H9 (cell line): ENCODE results near the gene KRT77. TPM values are rescaled to one million over a fixed set of nuclear protein-coding genes. Genes with fewer than 3 reads are reported as not detected.
A peak's percentile ranks its signal among the peaks of the same experiment; 100 is the strongest.

Source experiments
- DNase-seq: peaks from one replicate; pipeline ENCODE4 v3.0.0-alpha.2; 2017
- H2AFZ ChIP-seq: one replicate; pipeline ENCODE4 v1.6.1; 2013; ENCODE audit warnings: mild to moderate bottlenecking, low read length, control low read depth, moderate library complexity
- H2AK5ac ChIP-seq: 2 replicates; pipeline ENCODE4 v1.6.1; 2013; ENCODE audit warnings: low read length, control low read depth, mixed read lengths; ENCODE audit not compliant: insufficient read length
- H2BK120ac ChIP-seq: one replicate; pipeline ENCODE4 v1.6.1; 2013; ENCODE audit warnings: low read depth, mild to moderate bottlenecking, low read length, control low read depth, inconsistent platforms; ENCODE audit not compliant: poor library complexity, severe bottlenecking
- H2BK12ac ChIP-seq: 2 replicates; pipeline ENCODE4 v1.6.1; 2013; ENCODE audit warnings: low read length, control low read depth, mixed read lengths, low read depth; ENCODE audit not compliant: insufficient read length
- H2BK15ac ChIP-seq: 2 replicates; pipeline ENCODE4 v1.6.1; 2013; ENCODE audit warnings: low read depth, low read length, control low read depth
- H2BK20ac ChIP-seq: one replicate; pipeline ENCODE4 v1.6.1; 2013; ENCODE audit warnings: low read depth, mild to moderate bottlenecking, low read length, control low read depth, inconsistent platforms; ENCODE audit not compliant: poor library complexity, severe bottlenecking
- H2BK5ac ChIP-seq: 2 replicates; pipeline ENCODE4 v1.6.1; 2013; ENCODE audit warnings: low read length, control low read depth, mixed read lengths; ENCODE audit not compliant: insufficient read length
- H3K14ac ChIP-seq: 2 replicates; pipeline ENCODE4 v1.6.1; 2013; ENCODE audit warnings: low read length, control low read depth; ENCODE audit not compliant: insufficient read depth
- H3K18ac ChIP-seq: 2 replicates; pipeline ENCODE4 v1.6.1; 2013; ENCODE audit warnings: low read depth, mild to moderate bottlenecking, mixed read lengths, low read length, control low read depth; ENCODE audit not compliant: insufficient read length
- H3K23ac ChIP-seq: 2 replicates; pipeline ENCODE4 v1.6.1; 2013; ENCODE audit warnings: low read length, control low read depth, mixed read lengths, low read depth; ENCODE audit not compliant: insufficient read length
- H3K23me2 ChIP-seq: 2 replicates; pipeline ENCODE4 v1.6.1; 2013; ENCODE audit warnings: low read depth, mild to moderate bottlenecking, mixed read lengths, low read length, control low read depth; ENCODE audit not compliant: insufficient read length, poor library complexity, severe bottlenecking
- H3K27ac ChIP-seq: 2 replicates; pipeline ENCODE4 v1.5.1; 2013; ENCODE audit warnings: low read length, control low read depth, mixed read lengths, low read depth; ENCODE audit not compliant: insufficient read length
- H3K27me3 ChIP-seq: 2 replicates; pipeline ENCODE4 v1.6.1; 2013; ENCODE audit warnings: low read length, control low read depth, inconsistent platforms; ENCODE audit not compliant: insufficient read depth
- H3K4ac ChIP-seq: 2 replicates; pipeline ENCODE4 v1.6.1; 2013; ENCODE audit warnings: low read depth, mild to moderate bottlenecking, control low read depth, inconsistent platforms, low read length, moderate library complexity
- H3K4me1 ChIP-seq: 2 replicates; pipeline ENCODE4 v1.6.1; 2013; ENCODE audit warnings: low read length, control low read depth, inconsistent platforms; ENCODE audit not compliant: insufficient read depth
- H3K4me2 ChIP-seq: 2 replicates; pipeline ENCODE4 v1.6.1; 2013; ENCODE audit warnings: low read length, control low read depth, mixed read lengths; ENCODE audit not compliant: insufficient read length, insufficient read depth
- H3K56ac ChIP-seq: 2 replicates; pipeline ENCODE4 v1.6.1; 2013; ENCODE audit warnings: low read depth, mild to moderate bottlenecking, mixed read lengths, low read length, control low read depth; ENCODE audit not compliant: insufficient read length
- H3K79me1 ChIP-seq: 2 replicates; pipeline ENCODE4 v1.6.1; 2013; ENCODE audit warnings: low read depth, mild to moderate bottlenecking, moderate library complexity, low read length, control low read depth, inconsistent platforms; ENCODE audit not compliant: insufficient read depth, poor library complexity, severe bottlenecking
- H3K79me2 ChIP-seq: 2 replicates; pipeline ENCODE4 v1.6.1; 2013; ENCODE audit warnings: low read length, control low read depth, inconsistent platforms; ENCODE audit not compliant: insufficient read depth
- H3K9ac ChIP-seq: 2 replicates; pipeline ENCODE4 v1.6.1; 2013; ENCODE audit warnings: low read length, control low read depth, mixed read lengths; ENCODE audit not compliant: insufficient read length; ENCODE audit errors: extremely low read depth
- H3K9me3 ChIP-seq: one replicate; pipeline ENCODE4 v1.6.1; 2013; ENCODE audit warnings: low read depth, low read length, inconsistent platforms; ENCODE audit not compliant: control insufficient read depth
- H3T11ph ChIP-seq: one replicate; pipeline ENCODE4 v1.6.1; 2013; ENCODE audit warnings: mild to moderate bottlenecking, low read length, control low read depth, inconsistent platforms
- H4K20me1 ChIP-seq: one replicate; pipeline ENCODE4 v1.6.1; 2013; ENCODE audit not compliant: control insufficient read depth, insufficient read length, insufficient read depth
- H4K5ac ChIP-seq: 2 replicates; pipeline ENCODE4 v1.6.1; 2013; ENCODE audit warnings: low read depth, mild to moderate bottlenecking, mixed read lengths, low read length, control low read depth; ENCODE audit not compliant: insufficient read length
- H4K8ac ChIP-seq: replicated peaks from 2 replicates; pipeline ENCODE4 v1.6.1; 2013; ENCODE audit warnings: low read length, control low read depth, mixed read lengths, low read depth; ENCODE audit not compliant: insufficient read length
- H4K91ac ChIP-seq: 2 replicates; pipeline ENCODE4 v1.6.1; 2013; ENCODE audit warnings: low read depth, mild to moderate bottlenecking, moderate library complexity, mixed read lengths, low read length, control low read depth; ENCODE audit not compliant: insufficient read length
- H3K27ac Mint-ChIP-seq, 3 experiments: 2 replicates in 2 of 3; 3 replicates in 1 of 3; pipeline ENCODE4 v1.8.0; 2020 to 2021; ENCODE audit warnings: mixed read lengths in 3 of 3, mild to moderate bottlenecking in 1 of 3, moderate library complexity in 1 of 3
- H3K27me3 Mint-ChIP-seq: 2 replicates; pipeline ENCODE4 v1.8.0; 2021; ENCODE audit warnings: low read depth, mild to moderate bottlenecking, moderate library complexity, mixed read lengths
- H3K36me3 Mint-ChIP-seq, 3 experiments: 2 replicates in 2 of 3; 3 replicates in 1 of 3; pipeline ENCODE4 v1.8.0; 2020 to 2021; ENCODE audit warnings: low read depth in 3 of 3, mixed read lengths in 3 of 3; ENCODE audit not compliant: insufficient read depth in 1 of 3
- H3K4me1 Mint-ChIP-seq, 2 experiments: 2 replicates each; pipeline ENCODE4 v1.8.0; 2020; ENCODE audit warnings: mixed read lengths in 2 of 2
- H3K4me3 Mint-ChIP-seq, 2 experiments: 2 replicates in 1 of 2; 3 replicates in 1 of 2; pipeline ENCODE4 v1.8.0; 2020 to 2021; ENCODE audit warnings: mild to moderate bottlenecking in 2 of 2, mixed read lengths in 2 of 2, moderate library complexity in 1 of 2
- H3K9me3 Mint-ChIP-seq, 2 experiments: 2 replicates in 1 of 2; 3 replicates in 1 of 2; pipeline ENCODE4 v1.8.0; 2020; ENCODE audit warnings: mild to moderate bottlenecking in 2 of 2, mixed read lengths in 2 of 2, moderate library complexity in 1 of 2
- WGBS: extraction: QIAGEN DNeasy Blood & Tissue Kit; methylation state at CpG from one replicate; pipeline ENCODE4 v1.1.7; 2013; ENCODE audit warnings: missing lambda C conversion rate, low lambda C conversion rate, mixed read lengths; ENCODE audit not compliant: insufficient read length; ENCODE audit errors: extremely low coverage; 5-methylcytosine and 5-hydroxymethylcytosine counted together
- total RNA-seq: library from RNA; stranded (reverse); gene quantifications from 2 replicates; pipeline ENCODE4 v1.2.1, GENCODE V29; 2021
- TF ChIP-seq, protein P1 (sequence below): fragments of 200-600 bp; sonication (generic); conservative IDR thresholded peaks from 3 replicates; pipeline ENCODE4 v1.8.0; 2021; ENCODE audit warnings: antibody characterized with exemption, mild to moderate bottlenecking

KRT77 gene
- total RNA-seq, 1 experiment from 2014 or later = not detected

GRCh38 chr12:52643233-52644077 lies 59.9 kb downstream of the KRT77 start:
- Histone ChIP-seq H4K91ac (no peak overlapping the region), H2AK5ac (no peak overlapping the region), H4K8ac (no peak overlapping the region), H2BK120ac (no peak overlapping the region), H3K18ac (no peak overlapping the region), H4K20me1 (no peaks in the 10 kb centered on the region), H2BK15ac (no peak overlapping the region), H3K27me3 (no peaks in the 10 kb centered on the region), H3K9me3 (no peaks in the 10 kb centered on the region), H3K9ac (no peak overlapping the region), H2BK20ac (no peak overlapping the region), H3K23ac (no peak overlapping the region), H3K4me1 (no peaks in the 10 kb centered on the region), H3K79me2 (no peaks in the 10 kb centered on the region), H2BK5ac (no peak overlapping the region), H3K14ac (no peak overlapping the region; the same call in 1 of the 2 replicates), H3T11ph (no peak overlapping the region), H2BK12ac (no peak overlapping the region), H2AFZ (no peak overlapping the region), H3K56ac (no peak overlapping the region), H3K4me2 (no peak overlapping the region), H3K79me1 (no peaks in the 10 kb centered on the region), H3K23me2 (no peaks in the 10 kb centered on the region), H3K4ac (no peak overlapping the region), H4K5ac (no peak overlapping the region), H3K27ac (no peak overlapping the region)
- Mint-ChIP-seq H3K9me3 (no peaks in the 10 kb centered on the region), H3K36me3 (no peaks in the 10 kb centered on the region), H3K4me3 (no peak overlapping the region), H3K4me1 (peaks cover 0 to 2% of the 10 kb centered on the region in 2 experiments; a peak in 1 of 4 replicates), H3K27me3 (peaks cover 26% of the 10 kb centered on the region), H3K27ac (no peak overlapping the region)
- TF ChIP-seq, protein P1, sequence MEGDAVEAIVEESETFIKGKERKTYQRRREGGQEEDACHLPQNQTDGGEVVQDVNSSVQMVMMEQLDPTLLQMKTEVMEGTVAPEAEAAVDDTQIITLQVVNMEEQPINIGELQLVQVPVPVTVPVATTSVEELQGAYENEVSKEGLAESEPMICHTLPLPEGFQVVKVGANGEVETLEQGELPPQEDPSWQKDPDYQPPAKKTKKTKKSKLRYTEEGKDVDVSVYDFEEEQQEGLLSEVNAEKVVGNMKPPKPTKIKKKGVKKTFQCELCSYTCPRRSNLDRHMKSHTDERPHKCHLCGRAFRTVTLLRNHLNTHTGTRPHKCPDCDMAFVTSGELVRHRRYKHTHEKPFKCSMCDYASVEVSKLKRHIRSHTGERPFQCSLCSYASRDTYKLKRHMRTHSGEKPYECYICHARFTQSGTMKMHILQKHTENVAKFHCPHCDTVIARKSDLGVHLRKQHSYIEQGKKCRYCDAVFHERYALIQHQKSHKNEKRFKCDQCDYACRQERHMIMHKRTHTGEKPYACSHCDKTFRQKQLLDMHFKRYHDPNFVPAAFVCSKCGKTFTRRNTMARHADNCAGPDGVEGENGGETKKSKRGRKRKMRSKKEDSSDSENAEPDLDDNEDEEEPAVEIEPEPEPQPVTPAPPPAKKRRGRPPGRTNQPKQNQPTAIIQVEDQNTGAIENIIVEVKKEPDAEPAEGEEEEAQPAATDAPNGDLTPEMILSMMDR = no peak
- WGBS = no CpG with 5 or more reads among the region's 10 CpGs
- DNase-seq = peak; percentile 9
